B cell (primary cell): ENCODE measurements around the gene IPO13. TPM values are rescaled to one million over a fixed set of nuclear protein-coding genes. Genes with fewer than 3 reads are reported as not detected.

Experiments
- ATAC-seq: fragments of 200-7000 bp; cut with Tn5 transposase; one replicate; pipeline ENCODE4 v1.10.0; 2021; ENCODE audit warnings: low read depth, mild to moderate bottlenecking, moderate number of reproducible peaks, moderate library complexity
- CTCF ChIA-PET: fragments of 350-600 bp; sonication (Branson Sonifier 250); formaldehyde crosslinking; loops from one replicate; lab custom pipeline; 2021; ENCODE audit warnings: antibody characterized with exemption, inconsistent platforms; lab: Charles Lee
- POLR2A ChIA-PET: fragments of 350-600 bp; sonication (Branson Sonifier 250); formaldehyde crosslinking; loops from one replicate; lab custom pipeline; 2021; ENCODE audit warnings: antibody characterized with exemption; lab: Charles Lee
- DNase-seq: peaks from one replicate; pipeline ENCODE4 v3.0.0; 2013
- H2AFZ ChIP-seq: 2 replicates; pipeline ENCODE4 v1.6.1; 2012; ENCODE audit warnings: mild to moderate bottlenecking, low read depth, low read length; ENCODE audit not compliant: insufficient read depth, poor library complexity, severe bottlenecking
- H3K27ac ChIP-seq, 2 donors: 1 replicate in 1 of 2; 2 replicates in 1 of 2; pipeline ENCODE4 v1.5.1; 2012 to 2013; ENCODE audit warnings: low read length in 2 of 2, mild to moderate bottlenecking in 2 of 2, moderate library complexity in 1 of 2
- H3K27me3 ChIP-seq, 4 experiments: fragments of 200-600 bp in 1 of 4; sonication (generic) in 1 of 4; replicated peaks in 1 of 4; 1 replicate in 2 of 4; 2 replicates in 2 of 4; pipeline versions ENCODE4 v1.6.1 to v1.7.0; 2013 to 2016; ENCODE audit warnings: low read length in 3 of 4, mild to moderate bottlenecking in 2 of 4, mixed read lengths in 1 of 4, moderate library complexity in 1 of 4; ENCODE audit not compliant: insufficient read depth in 4 of 4, control insufficient read depth in 3 of 4; ENCODE audit errors: control extremely low read depth in 1 of 4
- H3K36me3 ChIP-seq, 2 experiments: replicated peaks in 1 of 2; 1 replicate in 1 of 2; 2 replicates in 1 of 2; pipeline versions ENCODE4 v1.6.1 to v1.7.1; 2013; ENCODE audit warnings: low read length in 1 of 2; ENCODE audit not compliant: insufficient read depth in 2 of 2, control insufficient read depth in 1 of 2; ENCODE audit errors: control extremely low read depth in 1 of 2, extremely low read depth in 1 of 2
- H3K4me1 ChIP-seq, 2 donors: fragments of 200-600 bp in 1 of 2; sonication (generic) in 1 of 2; 1 replicate in 1 of 2; 2 replicates in 1 of 2; pipeline versions ENCODE4 v1.5.1 to v1.6.1; 2013 to 2017; ENCODE audit warnings: low read length in 2 of 2; ENCODE audit not compliant: control insufficient read depth in 2 of 2, insufficient read depth in 2 of 2
- H3K4me2 ChIP-seq: replicated peaks from 2 replicates; pipeline ENCODE3; 2012; ENCODE audit warnings: mild to moderate bottlenecking, low read depth, low read length; ENCODE audit not compliant: poor library complexity, severe bottlenecking
- H3K4me3 ChIP-seq, 5 experiments: fragments of 200-600 bp in 1 of 5; sonication (generic) in 1 of 5; 1 replicate in 3 of 5; 2 replicates in 2 of 5; pipeline versions ENCODE4 v1.5.1 to v1.7.0; 2011 to 2016; ENCODE audit warnings: low read length in 4 of 5, mild to moderate bottlenecking in 4 of 5, low read depth in 2 of 5, control low read depth in 1 of 5, moderate library complexity in 1 of 5; ENCODE audit not compliant: insufficient read depth in 1 of 5; ENCODE audit errors: control extremely low read depth in 1 of 5, extremely low read depth in 1 of 5
- H3K79me2 ChIP-seq: fragments of 200-600 bp; sonication (generic); one replicate; pipeline ENCODE4 v1.6.0; 2016; ENCODE audit warnings: low read length; ENCODE audit not compliant: control insufficient read depth, insufficient read depth
- H3K9ac ChIP-seq: fragments of 200-600 bp; sonication (generic); 2 replicates; pipeline ENCODE4 v1.6.1; 2017; ENCODE audit warnings: mild to moderate bottlenecking, low read length, moderate library complexity
- H3K9me3 ChIP-seq, 3 donors: one replicate each; pipeline versions ENCODE4 v1.6.1 to v1.7.1; 2013; ENCODE audit warnings: low read length in 2 of 3; ENCODE audit not compliant: control insufficient read depth in 2 of 3, insufficient read depth in 1 of 3; ENCODE audit errors: control extremely low read depth in 1 of 3
- H4K20me1 ChIP-seq: 2 replicates; pipeline ENCODE4 v1.6.0; 2012; ENCODE audit warnings: mild to moderate bottlenecking, low read length; ENCODE audit not compliant: insufficient read depth, control insufficient read depth, poor library complexity, severe bottlenecking
- H3K27ac Mint-ChIP-seq: one replicate; pipeline ENCODE4 v1.8.0; 2021; ENCODE audit warnings: mixed read lengths
- H3K27me3 Mint-ChIP-seq: one replicate; pipeline ENCODE4 v1.8.0; 2021; ENCODE audit warnings: mixed read lengths
- H3K4me1 Mint-ChIP-seq: one replicate; pipeline ENCODE4 v1.8.0; 2021; ENCODE audit warnings: mixed read lengths
- H3K4me3 Mint-ChIP-seq: one replicate; pipeline ENCODE4 v1.8.0; 2021; ENCODE audit warnings: mixed read lengths
- H3K9me3 Mint-ChIP-seq: one replicate; pipeline ENCODE4 v1.8.0; 2022; ENCODE audit warnings: mixed read lengths; ENCODE audit not compliant: insufficient read depth
- EZH2 ChIP-seq: IDR thresholded peaks from 2 replicates; pipeline ENCODE4 v1.6.1; 2012; ENCODE audit warnings: borderline replicate concordance, low read depth, mild to moderate bottlenecking, moderate library complexity, low read length; ENCODE audit not compliant: insufficient read depth, poor library complexity, severe bottlenecking
- WGBS: methylation state at CpG from one replicate; pipeline ENCODE4 v1.1.5; 2013; ENCODE audit warnings: missing lambda C conversion rate; ENCODE audit not compliant: insufficient coverage; 5-methylcytosine and 5-hydroxymethylcytosine counted together
- intact Hi-C: fragments of 100-400 bp; cut with micrococcal nuclease; formaldehyde crosslinking; loops from one replicate; pipeline ENCODE4 v1.10.0; 2022
- polyA plus RNA-seq: library from polyadenylated mRNA; depleted of rRNA; stranded (reverse); fragments of >200 nt; gene quantifications from 2 replicates; pipeline ENCODE4 v1.2.3, GENCODE V29; 2012
- total RNA-seq, 2 donors: library from RNA; stranded (reverse); fragments of 120-200 nt in 1 of 2; gene quantifications; 1 replicate in 1 of 2; 2 replicates in 1 of 2; pipeline versions ENCODE4 v1.2.3 to v1.2.4, GENCODE V29; 2013 to 2022
- TF ChIP-seq, protein P1 (sequence below): fragments of 200-600 bp; IDR thresholded peaks from one replicate; pipeline ENCODE4 v1.8.0; 2022; ENCODE audit warnings: antibody characterized with exemption, mild to moderate bottlenecking

The IPO13 gene
- total and polyA plus RNA-seq, 2 donors (not counting 1 experiment from before 2014, with no cell fraction given), result 18.7 to 19.7 TPM

DNA sequence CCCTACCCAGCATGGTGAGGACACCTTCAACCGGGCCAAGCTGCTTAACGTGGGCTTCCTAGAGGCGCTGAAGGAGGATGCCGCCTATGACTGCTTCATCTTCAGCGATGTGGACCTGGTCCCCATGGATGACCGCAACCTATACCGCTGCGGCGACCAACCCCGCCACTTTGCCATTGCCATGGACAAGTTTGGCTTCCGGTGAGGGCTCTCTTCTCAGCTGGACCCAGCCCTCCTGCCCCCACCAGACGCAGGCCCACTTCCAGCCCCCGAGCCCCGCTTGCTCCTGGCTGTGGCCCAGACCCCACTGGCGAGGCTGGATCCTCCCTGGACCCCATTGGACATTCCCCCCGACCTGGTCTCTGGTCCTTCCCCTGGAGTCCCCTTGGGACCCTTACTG, 38.1 kb downstream of the IPO13 start:
- H3K4me3 Mint-ChIP-seq, result no peak overlapping the region
- Histone ChIP-seq H4K20me1 (no peaks in the 10 kb centered on the region), H2AFZ (no peak overlapping the region), H3K4me3 (no peak overlapping the region), H3K36me3 (no peaks in the 10 kb centered on the region), H3K9me3 (no peaks in the 10 kb centered on the region), H3K4me1 (peaks cover 10 to 21% of the 10 kb centered on the region in 2 donors), H3K27me3 (no peaks in the 10 kb centered on the region), H3K27ac (no peak overlapping the region), H3K9ac (no peak overlapping the region), H3K79me2 (no peaks in the 10 kb centered on the region), H3K4me2 (no peak overlapping the region)
- H3K4me1 Mint-ChIP-seq, result peaks cover 15% of the 10 kb centered on the region
- no peaks in the 10 kb centered on the region for H3K9me3 Mint-ChIP-seq
- POLR2A ChIA-PET, result no interaction called here
- TF ChIP-seq, protein P1, sequence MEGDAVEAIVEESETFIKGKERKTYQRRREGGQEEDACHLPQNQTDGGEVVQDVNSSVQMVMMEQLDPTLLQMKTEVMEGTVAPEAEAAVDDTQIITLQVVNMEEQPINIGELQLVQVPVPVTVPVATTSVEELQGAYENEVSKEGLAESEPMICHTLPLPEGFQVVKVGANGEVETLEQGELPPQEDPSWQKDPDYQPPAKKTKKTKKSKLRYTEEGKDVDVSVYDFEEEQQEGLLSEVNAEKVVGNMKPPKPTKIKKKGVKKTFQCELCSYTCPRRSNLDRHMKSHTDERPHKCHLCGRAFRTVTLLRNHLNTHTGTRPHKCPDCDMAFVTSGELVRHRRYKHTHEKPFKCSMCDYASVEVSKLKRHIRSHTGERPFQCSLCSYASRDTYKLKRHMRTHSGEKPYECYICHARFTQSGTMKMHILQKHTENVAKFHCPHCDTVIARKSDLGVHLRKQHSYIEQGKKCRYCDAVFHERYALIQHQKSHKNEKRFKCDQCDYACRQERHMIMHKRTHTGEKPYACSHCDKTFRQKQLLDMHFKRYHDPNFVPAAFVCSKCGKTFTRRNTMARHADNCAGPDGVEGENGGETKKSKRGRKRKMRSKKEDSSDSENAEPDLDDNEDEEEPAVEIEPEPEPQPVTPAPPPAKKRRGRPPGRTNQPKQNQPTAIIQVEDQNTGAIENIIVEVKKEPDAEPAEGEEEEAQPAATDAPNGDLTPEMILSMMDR, result no peak
- no peak overlapping the region for H3K27ac Mint-ChIP-seq
- CTCF ChIA-PET, result no interaction called here
- no peaks in the 10 kb centered on the region for H3K27me3 Mint-ChIP-seq
- DNase-seq (no peak), ATAC-seq (no peak)
- intact Hi-C loops, result no loop called here
- 98% methylated on average over 16 of the region's 16 CpGs for WGBS

DNA sequence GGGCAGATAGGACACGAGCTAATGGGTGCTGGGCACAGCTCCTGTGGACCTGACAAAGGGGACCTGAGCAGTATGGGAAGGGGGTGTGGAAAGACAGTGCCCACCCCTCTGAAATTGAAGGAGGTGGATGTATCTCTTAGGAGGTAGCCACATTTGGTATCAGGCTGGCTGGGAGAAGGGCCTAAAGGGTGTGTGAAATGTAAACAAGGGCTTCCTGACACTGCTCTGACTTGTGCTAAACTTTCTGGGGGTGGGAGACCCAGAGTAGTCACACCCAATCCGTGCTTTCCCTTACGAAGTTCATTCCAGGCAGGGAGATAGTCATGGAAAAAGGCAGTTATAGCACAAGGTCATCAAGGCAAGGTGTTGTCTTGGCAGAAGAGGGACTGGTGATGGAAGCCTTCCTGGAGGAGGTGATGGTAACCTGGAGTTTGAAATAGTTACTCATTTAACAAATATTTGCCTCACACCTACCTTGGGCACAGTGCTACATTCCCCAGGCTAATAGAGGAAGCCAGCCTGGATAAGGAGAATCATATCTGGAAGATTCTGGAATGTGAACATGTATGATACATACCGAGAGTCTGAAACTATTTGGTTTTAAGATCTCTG, 39.3 kb downstream of the IPO13 start:
- Mint-ChIP-seq H3K27ac (no peak overlapping the region), H3K4me3 (no peak overlapping the region), H3K9me3 (no peaks in the 10 kb centered on the region), H3K27me3 (no peaks in the 10 kb centered on the region), H3K4me1 (peaks cover 7% of the 10 kb centered on the region)
- H3K27ac ChIP-seq, result no peak overlapping the region
- H3K9ac ChIP-seq, result no peak overlapping the region
- no peaks in the 10 kb centered on the region for H3K27me3 ChIP-seq
- ChIA-PET CTCF (no interaction called here), POLR2A (no interaction called here)
- TF ChIP-seq, protein P1, result no peak
- no peak for TF ChIP-seq EZH2
- no peaks in the 10 kb centered on the region for H3K79me2 ChIP-seq
- H3K36me3 ChIP-seq, result no peaks in the 10 kb centered on the region
- H4K20me1 ChIP-seq, result no peaks in the 10 kb centered on the region
- no peak overlapping the region for H3K4me3 ChIP-seq
- WGBS, result 86% methylated on average over 4 of the region's 4 CpGs
- intact Hi-C loops, result no loop called here
- H3K4me2 ChIP-seq, result no peak overlapping the region
- no peak for DNase-seq
- H3K4me1 ChIP-seq, result peaks cover 0 to 14% of the 10 kb centered on the region in 2 donors
- no peak overlapping the region for H2AFZ ChIP-seq
- no peak for ATAC-seq
- no peaks in the 10 kb centered on the region for H3K9me3 ChIP-seq
